C4-2B (cell line): ENCODE data around the gene EIF2B2.

Experiments
- ZFX ChIP-seq: fragments of 450-650 bp; IDR thresholded peaks from 2 replicates; pipeline ENCODE4 v1.6.1; 2017
- TF ChIP-seq, protein P1 (sequence below): fragments of 450-650 bp; conservative IDR thresholded peaks from 2 replicates; pipeline ENCODE4 v1.5.1; 2017; ENCODE audit warnings: mild to moderate bottlenecking

GRCh38 chr14:74961238-74961911, 41.3 kb upstream of the EIF2B2 start:
- TF ChIP-seq, protein P1, sequence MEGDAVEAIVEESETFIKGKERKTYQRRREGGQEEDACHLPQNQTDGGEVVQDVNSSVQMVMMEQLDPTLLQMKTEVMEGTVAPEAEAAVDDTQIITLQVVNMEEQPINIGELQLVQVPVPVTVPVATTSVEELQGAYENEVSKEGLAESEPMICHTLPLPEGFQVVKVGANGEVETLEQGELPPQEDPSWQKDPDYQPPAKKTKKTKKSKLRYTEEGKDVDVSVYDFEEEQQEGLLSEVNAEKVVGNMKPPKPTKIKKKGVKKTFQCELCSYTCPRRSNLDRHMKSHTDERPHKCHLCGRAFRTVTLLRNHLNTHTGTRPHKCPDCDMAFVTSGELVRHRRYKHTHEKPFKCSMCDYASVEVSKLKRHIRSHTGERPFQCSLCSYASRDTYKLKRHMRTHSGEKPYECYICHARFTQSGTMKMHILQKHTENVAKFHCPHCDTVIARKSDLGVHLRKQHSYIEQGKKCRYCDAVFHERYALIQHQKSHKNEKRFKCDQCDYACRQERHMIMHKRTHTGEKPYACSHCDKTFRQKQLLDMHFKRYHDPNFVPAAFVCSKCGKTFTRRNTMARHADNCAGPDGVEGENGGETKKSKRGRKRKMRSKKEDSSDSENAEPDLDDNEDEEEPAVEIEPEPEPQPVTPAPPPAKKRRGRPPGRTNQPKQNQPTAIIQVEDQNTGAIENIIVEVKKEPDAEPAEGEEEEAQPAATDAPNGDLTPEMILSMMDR = no peak
- no peak for TF ChIP-seq ZFX
